GM23338 (cell line): ENCODE measurements around the gene MERTK. TPM values are rescaled to one million over a fixed set of nuclear protein-coding genes. Genes with fewer than 3 reads are reported as not detected.

Experiments
- ATAC-seq: fragments of 200-7000 bp; cut with Tn5 transposase; 3 replicates; pipeline ENCODE4 v1.9.1; 2020
- DNase-seq: peaks from one replicate; pipeline ENCODE4 v3.0.0-alpha.2; 2015; ENCODE audit warnings: low spot score
- H2AFZ ChIP-seq: fragments of 200-600 bp; sonication (generic); 2 replicates; pipeline ENCODE4 v1.8.0; 2016; ENCODE audit warnings: antibody characterized with exemption, mild to moderate bottlenecking, moderate library complexity
- H3F3A ChIP-seq: fragments of 200-600 bp; sonication (generic); replicated peaks from 2 replicates; pipeline ENCODE4 v1.8.0; 2017; ENCODE audit warnings: antibody characterized with exemption, mixed run types, low read depth
- H3K27ac ChIP-seq: fragments of 200-600 bp; sonication (generic); 2 replicates; pipeline ENCODE4 v1.6.1; 2016; ENCODE audit warnings: low read depth
- H3K27me3 ChIP-seq: fragments of 200-600 bp; sonication (generic); 2 replicates; pipeline ENCODE4 v1.8.0; 2016; ENCODE audit warnings: mild to moderate bottlenecking, mixed run types, moderate library complexity; ENCODE audit not compliant: insufficient read depth
- H3K36me3 ChIP-seq: fragments of 200-600 bp; sonication (generic); 2 replicates; pipeline ENCODE4 v1.8.0; 2016; ENCODE audit warnings: mild to moderate bottlenecking; ENCODE audit not compliant: insufficient read depth
- H3K4me1 ChIP-seq: fragments of 200-600 bp; sonication (generic); 2 replicates; pipeline ENCODE4 v1.8.0; 2016; ENCODE audit warnings: mild to moderate bottlenecking, moderate library complexity; ENCODE audit not compliant: insufficient read depth
- H3K4me2 ChIP-seq: fragments of 200-600 bp; sonication (generic); 2 replicates; pipeline ENCODE4 v1.7.1; 2017; ENCODE audit warnings: mixed run types
- H3K4me3 ChIP-seq: fragments of 200-600 bp; sonication (generic); 2 replicates; pipeline ENCODE4 v1.6.1; 2016; ENCODE audit warnings: mixed run types
- H3K79me2 ChIP-seq: fragments of 200-600 bp; sonication (generic); replicated peaks from 2 replicates; pipeline ENCODE4 v1.8.0; 2017; ENCODE audit warnings: mild to moderate bottlenecking; ENCODE audit not compliant: insufficient read depth
- H3K9me2 ChIP-seq: fragments of 200-600 bp; sonication (generic); 2 replicates; pipeline ENCODE4 v1.8.0; 2017; ENCODE audit not compliant: insufficient read depth
- H4K20me1 ChIP-seq: fragments of 200-600 bp; sonication (generic); replicated peaks from 2 replicates; pipeline ENCODE4 v1.8.0; 2017; ENCODE audit warnings: mild to moderate bottlenecking; ENCODE audit not compliant: insufficient read depth
- H3K27ac Mint-ChIP-seq: 2 replicates; pipeline ENCODE4 v1.8.0; 2020; ENCODE audit warnings: inconsistent platforms, mild to moderate bottlenecking, moderate library complexity, mixed read lengths
- H3K27me3 Mint-ChIP-seq: 3 replicates; pipeline ENCODE4 v1.8.0; 2022; ENCODE audit warnings: low read depth, mild to moderate bottlenecking, moderate library complexity, mixed read lengths, inconsistent platforms; ENCODE audit not compliant: insufficient read depth, poor library complexity
- H3K36me3 Mint-ChIP-seq: 3 replicates; pipeline ENCODE4 v1.8.0; 2021; ENCODE audit warnings: low read depth, mild to moderate bottlenecking, inconsistent platforms, moderate library complexity, mixed read lengths
- H3K4me1 Mint-ChIP-seq: 3 replicates; pipeline ENCODE4 v1.8.0; 2020; ENCODE audit warnings: mild to moderate bottlenecking, inconsistent platforms, mixed read lengths
- H3K4me3 Mint-ChIP-seq: 3 replicates; pipeline ENCODE4 v1.8.0; 2021; ENCODE audit warnings: moderate library complexity, mild to moderate bottlenecking, inconsistent platforms, mixed read lengths
- H3K9me3 Mint-ChIP-seq: 3 replicates; pipeline ENCODE4 v1.8.0; 2020; ENCODE audit warnings: moderate library complexity, mild to moderate bottlenecking, inconsistent platforms, mixed read lengths
- EZH2 ChIP-seq: fragments of 200-600 bp; sonication (generic); IDR thresholded peaks from one replicate; pipeline ENCODE4 v1.8.0; 2017; ENCODE audit warnings: antibody characterized with exemption, mild to moderate bottlenecking, low read depth; ENCODE audit not compliant: unreplicated experiment
- JUNB ChIP-seq: IDR thresholded peaks from one replicate; pipeline ENCODE4 v1.6.1; 2016; ENCODE audit warnings: antibody characterized with exemption; ENCODE audit not compliant: unreplicated experiment
- REST ChIP-seq: IDR thresholded peaks from one replicate; pipeline ENCODE4 v1.6.1; 2018; ENCODE audit warnings: antibody characterized with exemption; ENCODE audit not compliant: unreplicated experiment
- ZNF114 ChIP-seq: fragments of 250-450 bp; sonication (Bioruptor Pico); IDR thresholded peaks from 2 replicates; pipeline ENCODE4 v1.5.0; 2020; ENCODE audit warnings: mild to moderate bottlenecking, moderate library complexity
- ZNF331 ChIP-seq: fragments of 250-450 bp; sonication (Bioruptor Pico); IDR thresholded peaks from 2 replicates; pipeline ENCODE4 v1.5.0; 2020; ENCODE audit warnings: low read depth, mild to moderate bottlenecking, moderate library complexity
- ZNF462 ChIP-seq: fragments of 250-450 bp; sonication (Bioruptor Pico); IDR thresholded peaks from 2 replicates; pipeline ENCODE4 v1.5.0; 2020; ENCODE audit warnings: mild to moderate bottlenecking, moderate library complexity
- polyA plus RNA-seq: library from polyadenylated mRNA; unstranded; fragments of >200 nt; fragmentation: Nextera tagmentation; extraction: Ambion mirVana; gene quantifications from 2 replicates; pipeline ENCODE4 v1.2.1, GENCODE V29; 2016
- total RNA-seq: library from RNA; depleted of rRNA; stranded (reverse); fragments of >200 nt; shearing (Covaris generic); gene quantifications from 2 replicates; pipeline ENCODE4 v1.2.3, GENCODE V29; 2014

Gene MERTK
- total and polyA plus RNA-seq, 2 experiments from 2014 or later = 3.0 to 9.0 TPM

- TF ChIP-seq REST (no peak), ZNF462 (CRISPR knock-in tag) (no peak), EZH2 (no peak), JUNB (no peak), ZNF114 (CRISPR knock-in tag) (no peak)
Observed at GRCh38 chr2:112061299-112061698, 162.9 kb downstream of the MERTK start (continued).

GRCh38 chr2:112061840-112062239, 163.4 kb downstream of the MERTK start:
- H3K27me3 ChIP-seq = no peaks in the 10 kb centered on the region
- TF ChIP-seq ZNF462 (CRISPR knock-in tag) (no peak), ZNF331 (no peak)
- no peak overlapping the region for H3K4me2 ChIP-seq
- peaks cover 7% of the 10 kb centered on the region; the same call in 1 of the 2 replicates for H3K36me3 ChIP-seq
- H3K4me3 ChIP-seq = no peak overlapping the region
- Mint-ChIP-seq H3K27me3 (peaks cover 3% of the 10 kb centered on the region), H3K27ac (no peak overlapping the region), H3K4me3 (no peak overlapping the region), H3K36me3 (peaks cover 25% of the 10 kb centered on the region), H3K4me1 (peaks cover 22% of the 10 kb centered on the region; the same call in 2 of the 3 replicates), H3K9me3 (no peaks in the 10 kb centered on the region)
- H3K4me1 ChIP-seq = peaks cover 2% of the 10 kb centered on the region
- H2AFZ ChIP-seq = no peak overlapping the region
- no peaks in the 10 kb centered on the region for H3K9me2 ChIP-seq
- H3K27ac ChIP-seq = no peak overlapping the region
- H4K20me1 ChIP-seq = no peaks in the 10 kb centered on the region; the same call in none of the 2 replicates
- ATAC-seq (no peak), DNase-seq (no peak)
- peaks cover 4% of the 10 kb centered on the region; the same call in 1 of the 2 replicates for H3K79me2 ChIP-seq
- no peaks in the 10 kb centered on the region for H3F3A ChIP-seq
